IPS-18a (cell line): ENCODE results near the gene RCOR1.

Source experiments
- H3K27ac ChIP-seq: one replicate; pipeline ENCODE4 v1.5.1; 2013; ENCODE audit warnings: low read length
- H3K27me3 ChIP-seq: one replicate; pipeline ENCODE4 v1.6.1; 2013; ENCODE audit warnings: mild to moderate bottlenecking, low read length; ENCODE audit not compliant: control insufficient read depth, insufficient read depth
- H3K36me3 ChIP-seq: one replicate; pipeline ENCODE4 v1.6.1; 2013; ENCODE audit warnings: low read depth, low read length; ENCODE audit not compliant: control insufficient read depth
- H3K4me1 ChIP-seq: one replicate; pipeline ENCODE4 v1.6.1; 2013; ENCODE audit warnings: low read depth, low read length; ENCODE audit not compliant: control insufficient read depth
- H3K4me3 ChIP-seq: one replicate; pipeline ENCODE4 v1.5.1; 2013; ENCODE audit warnings: low read length
- H3K9ac ChIP-seq: one replicate; pipeline ENCODE4 v1.6.1; 2013; ENCODE audit warnings: mild to moderate bottlenecking, low read length, moderate library complexity
- H3K9me3 ChIP-seq: one replicate; pipeline ENCODE4 v1.6.1; 2013; ENCODE audit warnings: low read depth, low read length; ENCODE audit not compliant: control insufficient read depth

The RCOR1 gene

DNA sequence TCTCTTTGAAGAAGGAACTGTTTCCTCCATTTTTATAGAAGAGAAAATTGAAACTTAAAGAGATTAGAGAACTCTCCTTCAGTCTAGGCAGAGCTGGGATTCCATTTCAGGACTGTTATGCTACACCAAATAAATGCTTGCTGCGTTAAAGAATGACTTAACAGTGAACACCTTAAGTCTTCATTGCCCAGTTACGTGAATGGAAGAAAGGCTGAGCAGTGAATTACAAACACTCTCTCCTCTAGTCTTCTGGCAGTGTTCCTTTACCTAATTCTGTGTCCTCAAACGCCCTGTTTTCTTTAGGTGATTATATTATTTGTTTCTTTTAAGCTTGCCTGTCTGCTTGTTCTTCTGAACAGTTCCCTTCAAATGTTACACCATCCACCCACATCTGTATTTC lies 59.7 kb downstream of the RCOR1 start:
- H3K27ac ChIP-seq, result no peak overlapping the region

DNA sequence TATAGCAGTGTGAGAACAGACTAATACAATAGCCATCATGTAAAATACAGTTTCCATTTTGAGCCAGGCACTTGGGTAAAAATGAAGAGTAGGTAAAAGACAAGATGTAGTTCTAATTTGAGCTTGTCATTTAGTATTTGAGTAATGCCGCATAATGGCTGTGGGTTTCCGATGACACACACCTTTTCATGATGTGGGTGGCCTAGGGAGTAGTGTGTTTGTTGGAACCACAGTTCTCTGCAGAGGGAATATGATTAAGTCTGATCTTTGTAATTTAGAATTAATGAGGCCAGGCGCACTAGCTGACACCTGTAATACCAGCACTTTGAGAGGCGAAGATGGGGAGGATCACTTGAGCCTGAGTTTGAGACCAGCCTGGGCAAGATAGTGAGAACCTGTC lies 61.8 kb downstream of the RCOR1 start:
- H3K36me3 ChIP-seq, result no peaks in the 10 kb centered on the region
- peaks cover 4% of the 10 kb centered on the region for H3K4me1 ChIP-seq
- no peak overlapping the region for H3K4me3 ChIP-seq
- H3K9me3 ChIP-seq, result no peaks in the 10 kb centered on the region
- H3K9ac ChIP-seq, result no peak overlapping the region
- no peak overlapping the region for H3K27ac ChIP-seq
- H3K27me3 ChIP-seq, result no peaks in the 10 kb centered on the region

More for the DNA sequence above, 59.7 kb downstream of the RCOR1 start:
- Histone ChIP-seq H3K4me3 (no peak overlapping the region), H3K9ac (no peak overlapping the region), H3K36me3 (no peaks in the 10 kb centered on the region), H3K4me1 (no peaks in the 10 kb centered on the region), H3K9me3 (no peaks in the 10 kb centered on the region), H3K27me3 (no peaks in the 10 kb centered on the region)

DNA sequence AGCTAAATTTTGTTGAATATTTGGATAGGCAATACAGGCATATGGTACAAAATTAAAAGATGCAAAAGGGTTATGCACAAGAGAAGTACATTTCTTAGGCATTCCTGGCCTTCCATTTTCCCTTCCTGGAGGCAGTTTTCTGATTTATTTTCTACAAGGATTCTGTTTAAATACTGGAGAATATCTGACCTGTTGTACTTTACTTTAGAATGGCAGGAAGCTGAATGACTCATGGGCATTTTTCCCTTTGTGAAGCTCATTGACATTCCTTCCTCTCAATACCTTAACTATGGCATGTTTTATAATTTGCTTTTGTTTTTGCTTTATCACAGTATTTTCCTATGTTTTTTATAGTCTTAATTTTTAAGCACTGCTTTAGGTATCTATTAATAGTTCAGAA lies 62.7 kb downstream of the RCOR1 start:
- Histone ChIP-seq H3K4me1 (peaks cover 4% of the 10 kb centered on the region), H3K9me3 (no peaks in the 10 kb centered on the region), H3K27ac (no peak overlapping the region), H3K27me3 (no peaks in the 10 kb centered on the region), H3K4me3 (no peak overlapping the region), H3K36me3 (no peaks in the 10 kb centered on the region), H3K9ac (no peak overlapping the region)

DNA sequence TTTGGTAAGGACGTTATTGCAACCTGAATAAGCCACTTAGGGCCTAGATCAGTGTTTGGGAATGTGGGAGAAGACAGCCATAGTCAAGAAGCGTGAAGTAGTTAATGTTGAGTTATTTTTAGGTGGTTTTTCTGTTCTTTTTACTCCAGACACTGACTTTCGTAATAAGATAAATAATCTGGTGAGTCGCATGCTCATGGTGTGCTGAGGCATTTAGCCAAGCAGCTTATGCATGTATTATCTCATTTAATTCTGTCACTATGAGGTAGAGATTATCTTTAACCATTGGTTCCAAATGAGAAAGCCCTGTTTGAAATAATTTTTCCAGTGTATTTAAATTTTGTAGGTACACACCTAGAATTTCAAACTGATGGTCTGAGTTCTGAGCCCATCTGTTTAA lies 67.3 kb downstream of the RCOR1 start:
- H3K9ac ChIP-seq, result no peak overlapping the region
- H3K27ac ChIP-seq, result no peak overlapping the region
- H3K9me3 ChIP-seq, result no peaks in the 10 kb centered on the region
- no peaks in the 10 kb centered on the region for H3K36me3 ChIP-seq
- H3K27me3 ChIP-seq, result no peaks in the 10 kb centered on the region
- H3K4me1 ChIP-seq, result peaks cover 27% of the 10 kb centered on the region
- no peak overlapping the region for H3K4me3 ChIP-seq

DNA sequence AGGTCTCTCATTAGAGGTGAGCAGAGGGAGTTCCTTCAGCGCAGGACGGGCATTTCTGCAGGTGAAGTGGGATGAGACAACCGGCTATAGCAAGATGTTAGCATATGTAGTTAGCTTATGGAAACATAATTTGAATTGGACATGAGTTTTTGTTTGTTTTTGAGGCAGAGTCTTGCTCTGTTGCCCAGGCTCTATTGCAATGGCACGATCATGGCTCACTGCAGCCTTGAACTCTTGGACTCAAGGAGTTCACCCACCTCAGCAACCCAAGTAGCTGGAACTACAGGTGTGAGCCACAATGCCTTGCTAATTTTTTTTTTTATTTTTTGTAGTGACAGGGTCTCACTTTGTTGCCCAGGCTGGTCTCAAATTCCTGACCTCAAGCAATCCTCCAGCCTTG lies 69.2 kb downstream of the RCOR1 start:
- Histone ChIP-seq H3K9me3 (no peaks in the 10 kb centered on the region), H3K9ac (no peak overlapping the region), H3K4me3 (no peak overlapping the region), H3K4me1 (peaks cover 27% of the 10 kb centered on the region), H3K36me3 (no peaks in the 10 kb centered on the region), H3K27ac (no peak overlapping the region), H3K27me3 (no peaks in the 10 kb centered on the region)

DNA sequence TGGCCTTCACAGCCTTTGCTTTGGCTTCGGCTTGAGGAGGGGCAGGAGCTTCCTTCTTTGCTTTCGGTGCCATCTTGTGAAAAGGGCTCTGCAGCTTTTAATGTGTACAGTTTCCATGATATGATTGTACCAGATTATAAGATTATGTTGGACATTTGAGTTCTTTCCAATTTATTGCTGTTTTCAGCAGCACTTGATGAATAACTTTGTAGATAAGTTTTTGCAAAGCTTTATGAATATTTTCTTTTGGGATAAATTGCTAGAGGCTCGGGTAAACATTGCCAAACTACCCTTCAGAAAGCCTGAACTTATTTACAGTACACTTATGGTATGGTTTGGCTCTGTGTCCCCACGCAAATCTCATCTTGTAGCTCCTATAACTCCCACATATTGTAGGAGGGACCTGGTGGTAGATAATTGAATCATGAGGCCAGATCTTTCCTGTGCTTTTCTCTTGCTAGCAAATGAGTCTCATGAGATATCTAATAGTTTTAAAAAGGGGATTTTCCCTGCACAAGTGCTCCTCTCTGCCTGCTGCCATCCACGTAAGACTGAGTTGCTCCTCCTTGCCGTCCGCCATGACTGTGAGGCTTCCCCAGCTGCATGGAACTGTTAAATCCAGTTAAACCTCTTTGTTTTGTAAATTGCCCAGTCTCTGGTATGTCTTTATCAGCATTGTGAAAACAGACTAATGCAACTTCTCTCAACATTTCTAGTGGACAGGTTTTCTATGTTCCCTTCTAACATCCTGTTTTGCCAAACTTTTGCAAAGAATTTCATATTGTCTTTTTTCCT lies 70.4 kb downstream of the RCOR1 start:
- peak overlapping the region; percentile 32 for H3K9ac ChIP-seq
- peak overlapping the region; percentile 80 for H3K27ac ChIP-seq
- H3K36me3 ChIP-seq, result no peaks in the 10 kb centered on the region
- H3K9me3 ChIP-seq, result no peaks in the 10 kb centered on the region
- H3K27me3 ChIP-seq, result no peaks in the 10 kb centered on the region
- peaks cover 29% of the 10 kb centered on the region for H3K4me1 ChIP-seq
- peak overlapping the region; percentile 21 for H3K4me3 ChIP-seq

DNA sequence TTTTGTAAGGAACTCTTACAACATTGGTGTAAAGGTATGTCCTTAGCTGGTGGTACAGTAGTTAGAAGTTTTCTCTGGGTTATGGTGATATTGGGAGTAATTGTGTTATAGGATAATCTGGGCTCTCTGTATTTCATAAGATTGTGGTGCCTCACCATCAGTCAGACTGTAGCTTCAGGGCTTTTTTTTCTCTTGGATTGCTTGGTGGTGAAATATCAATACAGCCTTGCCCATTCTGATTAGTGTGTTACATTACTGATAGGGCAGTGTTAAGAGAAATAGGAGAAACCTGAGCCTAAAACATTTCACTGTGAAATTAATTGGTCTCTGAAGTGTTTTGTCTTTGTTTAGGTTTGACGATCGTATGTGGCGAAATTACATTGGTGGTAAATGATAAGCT lies 71.0 kb downstream of the RCOR1 start:
- Histone ChIP-seq H3K4me3 (peak overlapping the region; percentile 21), H3K4me1 (peaks cover 34% of the 10 kb centered on the region), H3K9ac (peak overlapping the region; percentile 32), H3K27ac (peak overlapping the region; percentile 80), H3K9me3 (no peaks in the 10 kb centered on the region), H3K36me3 (no peaks in the 10 kb centered on the region), H3K27me3 (no peaks in the 10 kb centered on the region)

DNA sequence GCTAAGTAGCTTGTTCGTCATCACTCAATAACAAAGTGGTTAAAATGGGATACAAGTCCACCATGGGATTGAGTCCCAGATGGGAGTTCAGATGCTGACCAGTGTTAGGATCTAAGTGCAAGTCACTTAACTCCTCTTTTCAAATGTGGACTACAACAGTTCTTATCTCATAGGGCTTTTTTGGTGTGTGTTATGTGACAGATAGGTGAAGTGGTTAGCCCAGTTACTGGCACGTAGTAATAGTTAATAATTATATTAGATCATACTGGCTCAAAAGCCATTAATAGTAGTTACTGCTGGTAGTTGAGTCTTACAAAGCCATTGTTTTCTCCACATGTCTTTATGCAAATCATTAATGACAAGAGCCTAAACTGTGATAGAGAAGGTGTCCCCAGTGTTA lies 73.2 kb downstream of the RCOR1 start:
- no peak overlapping the region for H3K27ac ChIP-seq
- H3K27me3 ChIP-seq, result no peaks in the 10 kb centered on the region
- H3K9ac ChIP-seq, result no peak overlapping the region
- peaks cover 31% of the 10 kb centered on the region for H3K4me1 ChIP-seq
- H3K36me3 ChIP-seq, result no peaks in the 10 kb centered on the region
- no peaks in the 10 kb centered on the region for H3K9me3 ChIP-seq
- H3K4me3 ChIP-seq, result no peak overlapping the region

DNA sequence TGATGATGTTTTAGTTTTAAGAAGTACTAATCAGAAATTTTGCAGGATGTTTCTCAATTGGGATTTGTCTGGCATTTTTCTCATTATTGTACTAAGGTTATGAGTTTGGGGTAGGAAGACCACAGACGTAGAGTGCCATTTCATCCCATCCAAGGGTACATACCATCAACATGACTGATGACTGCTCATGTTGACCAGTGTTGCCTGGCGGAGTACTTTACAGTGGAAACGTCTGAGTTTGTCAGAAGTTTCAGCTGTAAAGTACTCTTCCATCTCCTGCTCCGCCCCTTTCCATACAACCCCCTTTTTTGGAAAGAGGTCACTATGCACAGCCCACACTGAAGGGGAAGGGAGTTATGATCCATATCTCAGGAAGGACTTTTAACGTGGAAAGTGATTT lies 74.2 kb downstream of the RCOR1 start:
- Histone ChIP-seq H3K9me3 (no peaks in the 10 kb centered on the region), H3K9ac (no peak overlapping the region), H3K4me3 (no peak overlapping the region), H3K27me3 (no peaks in the 10 kb centered on the region), H3K27ac (no peak overlapping the region), H3K36me3 (no peaks in the 10 kb centered on the region), H3K4me1 (peaks cover 31% of the 10 kb centered on the region)

DNA sequence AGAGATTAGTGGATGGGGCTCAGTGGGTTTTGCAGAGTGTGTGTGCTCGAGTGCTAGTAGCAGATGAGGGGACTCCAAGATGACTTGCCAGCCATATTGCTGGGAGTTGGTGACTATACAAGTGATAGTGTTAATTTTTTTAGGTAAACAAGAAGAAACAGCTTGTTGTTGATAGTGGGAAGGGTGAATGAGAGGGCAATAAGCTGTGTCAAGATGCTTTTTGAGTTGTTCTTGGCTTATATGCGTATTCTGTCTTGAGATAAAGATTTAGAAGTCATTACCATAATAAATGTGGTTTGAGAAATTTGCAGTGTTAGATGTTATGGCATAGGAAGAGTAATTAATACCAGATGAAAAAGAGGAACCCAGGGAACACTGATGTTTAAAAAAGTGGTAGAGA lies 75.3 kb downstream of the RCOR1 start:
- Histone ChIP-seq H3K9ac (no peak overlapping the region), H3K4me1 (peaks cover 25% of the 10 kb centered on the region), H3K36me3 (no peaks in the 10 kb centered on the region), H3K9me3 (no peaks in the 10 kb centered on the region), H3K27me3 (no peaks in the 10 kb centered on the region), H3K27ac (no peak overlapping the region), H3K4me3 (no peak overlapping the region)

DNA sequence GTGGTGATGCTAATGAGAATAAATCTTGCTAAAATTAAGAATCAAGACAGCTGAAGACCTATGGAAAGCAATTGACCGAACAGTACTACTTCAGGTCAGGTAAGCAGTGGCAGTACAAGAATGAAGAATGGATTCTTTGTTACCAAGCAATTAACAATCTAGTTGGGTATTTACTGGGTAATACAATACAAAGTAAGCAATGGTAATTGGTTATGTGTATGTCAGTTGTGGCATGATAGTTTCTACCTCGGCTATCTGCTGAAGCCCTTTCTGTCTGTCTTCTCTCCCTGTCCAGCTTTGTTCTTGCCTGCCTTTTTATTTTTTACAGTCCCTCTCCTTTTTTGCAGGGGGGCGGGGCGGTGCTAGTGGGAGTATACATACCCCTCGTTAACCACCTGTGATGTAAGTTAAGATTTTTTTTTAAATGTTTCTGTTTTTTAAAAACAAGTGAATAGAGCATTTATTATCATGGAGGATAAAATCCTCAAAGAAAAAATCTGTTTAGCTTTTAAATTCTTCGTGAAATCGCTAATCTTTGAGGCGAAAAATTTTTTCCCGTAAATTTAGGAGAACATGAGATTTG lies 75.9 kb downstream of the RCOR1 start:
- no peaks in the 10 kb centered on the region for H3K36me3 ChIP-seq
- no peaks in the 10 kb centered on the region for H3K27me3 ChIP-seq
- no peak overlapping the region for H3K27ac ChIP-seq
- H3K9me3 ChIP-seq, result no peaks in the 10 kb centered on the region
- peaks cover 19% of the 10 kb centered on the region for H3K4me1 ChIP-seq
- H3K4me3 ChIP-seq, result no peak overlapping the region
- H3K9ac ChIP-seq, result no peak overlapping the region

DNA sequence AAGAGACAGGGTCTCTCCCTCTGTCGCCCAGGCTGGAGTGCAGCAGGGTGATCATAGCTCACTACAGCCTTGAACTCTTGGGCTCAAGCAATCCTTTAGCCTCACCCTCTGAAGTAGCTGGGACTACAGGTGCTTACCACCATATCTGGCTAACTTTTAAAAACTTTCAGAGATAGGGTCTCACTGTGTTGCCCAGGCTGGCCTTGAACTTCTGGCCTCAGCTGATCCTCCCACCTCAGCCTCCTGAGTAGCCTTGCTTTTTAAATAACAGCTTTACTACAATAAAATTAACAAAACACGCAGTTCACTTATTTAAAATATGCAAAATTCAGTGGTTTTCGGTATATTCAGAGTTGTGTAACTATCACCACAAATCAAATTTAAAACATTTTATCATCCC lies 79.0 kb downstream of the RCOR1 start:
- Histone ChIP-seq H3K27ac (no peak overlapping the region), H3K27me3 (no peaks in the 10 kb centered on the region), H3K4me1 (peaks cover 7% of the 10 kb centered on the region), H3K36me3 (no peaks in the 10 kb centered on the region), H3K4me3 (no peak overlapping the region), H3K9me3 (no peaks in the 10 kb centered on the region), H3K9ac (no peak overlapping the region)
